HG03280 (cell line): ENCODE results near the gene ADAMTS6.
A peak's percentile ranks its signal among the peaks of the same experiment; 100 is the strongest.
"Not testable (repeated sequence)": the region's sequence is repeated elsewhere in the genome, so short reads cannot be mapped to it uniquely, and the experiment has no call there.

Experiments used
- ATAC-seq: cut with Tn5 transposase; IDR thresholded peaks from one replicate; pipeline ENCODE4 v1.9.1; 2021; ENCODE audit warnings: mild to moderate bottlenecking, moderate library complexity; ENCODE audit not compliant: unreplicated experiment

Gene ADAMTS6, protein sequence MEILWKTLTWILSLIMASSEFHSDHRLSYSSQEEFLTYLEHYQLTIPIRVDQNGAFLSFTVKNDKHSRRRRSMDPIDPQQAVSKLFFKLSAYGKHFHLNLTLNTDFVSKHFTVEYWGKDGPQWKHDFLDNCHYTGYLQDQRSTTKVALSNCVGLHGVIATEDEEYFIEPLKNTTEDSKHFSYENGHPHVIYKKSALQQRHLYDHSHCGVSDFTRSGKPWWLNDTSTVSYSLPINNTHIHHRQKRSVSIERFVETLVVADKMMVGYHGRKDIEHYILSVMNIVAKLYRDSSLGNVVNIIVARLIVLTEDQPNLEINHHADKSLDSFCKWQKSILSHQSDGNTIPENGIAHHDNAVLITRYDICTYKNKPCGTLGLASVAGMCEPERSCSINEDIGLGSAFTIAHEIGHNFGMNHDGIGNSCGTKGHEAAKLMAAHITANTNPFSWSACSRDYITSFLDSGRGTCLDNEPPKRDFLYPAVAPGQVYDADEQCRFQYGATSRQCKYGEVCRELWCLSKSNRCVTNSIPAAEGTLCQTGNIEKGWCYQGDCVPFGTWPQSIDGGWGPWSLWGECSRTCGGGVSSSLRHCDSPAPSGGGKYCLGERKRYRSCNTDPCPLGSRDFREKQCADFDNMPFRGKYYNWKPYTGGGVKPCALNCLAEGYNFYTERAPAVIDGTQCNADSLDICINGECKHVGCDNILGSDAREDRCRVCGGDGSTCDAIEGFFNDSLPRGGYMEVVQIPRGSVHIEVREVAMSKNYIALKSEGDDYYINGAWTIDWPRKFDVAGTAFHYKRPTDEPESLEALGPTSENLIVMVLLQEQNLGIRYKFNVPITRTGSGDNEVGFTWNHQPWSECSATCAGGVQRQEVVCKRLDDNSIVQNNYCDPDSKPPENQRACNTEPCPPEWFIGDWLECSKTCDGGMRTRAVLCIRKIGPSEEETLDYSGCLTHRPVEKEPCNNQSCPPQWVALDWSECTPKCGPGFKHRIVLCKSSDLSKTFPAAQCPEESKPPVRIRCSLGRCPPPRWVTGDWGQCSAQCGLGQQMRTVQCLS (N-terminal part only)

DNA sequence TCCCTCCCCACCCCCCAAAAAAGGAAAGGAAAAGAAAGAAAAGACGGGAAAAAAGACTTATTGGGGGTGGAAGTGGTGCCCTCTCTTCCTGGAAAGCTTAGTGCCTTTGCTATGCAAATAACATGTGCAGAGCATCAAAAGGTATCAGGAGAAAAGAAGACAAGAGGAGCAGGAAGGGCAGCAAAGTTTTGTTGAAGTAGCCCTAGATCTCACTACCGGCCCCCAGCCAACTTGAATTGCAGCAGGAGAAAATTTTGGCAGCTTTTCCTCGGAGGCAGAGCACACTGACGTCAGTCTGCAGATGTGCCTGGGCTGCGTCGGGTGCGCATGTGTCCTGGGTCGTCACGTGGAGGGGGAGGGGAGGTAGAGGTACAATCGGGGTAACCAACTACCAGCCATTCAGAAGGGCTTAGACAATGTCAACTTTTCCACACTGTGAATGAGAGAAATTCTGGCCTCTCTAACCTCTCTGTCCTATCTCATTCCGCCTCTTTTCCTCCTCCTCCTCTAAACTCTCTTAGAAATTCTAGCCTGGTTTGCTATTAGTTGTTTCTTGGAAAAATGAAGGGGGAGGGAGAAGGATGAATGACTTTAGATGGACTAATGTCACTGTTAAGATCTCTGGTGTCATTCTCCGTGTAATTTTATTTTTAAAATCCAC lies at the start of gene ADAMTS6:
Gene ADAMTS6, minus strand, starts transcription at position 286 of the 661 bp plus-strand sequence. CDS start 8,247 bp downstream, outside the sequence.
- peak; percentile 85 for ATAC-seq

DNA sequence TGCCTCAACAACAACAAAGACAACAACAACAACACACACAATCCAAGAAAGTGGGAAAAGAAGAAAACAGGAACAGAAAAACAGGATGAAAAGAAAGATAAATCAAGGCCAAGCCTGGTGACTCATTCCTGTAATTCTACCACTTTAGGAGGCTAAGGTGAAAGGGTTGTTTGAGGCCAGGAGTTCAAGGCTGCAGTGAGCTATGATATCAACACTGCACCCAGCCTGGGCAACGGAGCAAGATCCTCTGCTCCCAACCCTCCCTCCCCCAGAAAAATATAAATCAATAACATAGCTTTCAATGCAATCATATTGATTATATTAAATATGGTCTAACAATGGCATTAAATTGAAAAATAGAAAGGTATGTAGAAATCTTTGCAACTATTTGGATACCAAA lies 49.2 kb upstream of the ADAMTS6 start:
- no peak for ATAC-seq

DNA sequence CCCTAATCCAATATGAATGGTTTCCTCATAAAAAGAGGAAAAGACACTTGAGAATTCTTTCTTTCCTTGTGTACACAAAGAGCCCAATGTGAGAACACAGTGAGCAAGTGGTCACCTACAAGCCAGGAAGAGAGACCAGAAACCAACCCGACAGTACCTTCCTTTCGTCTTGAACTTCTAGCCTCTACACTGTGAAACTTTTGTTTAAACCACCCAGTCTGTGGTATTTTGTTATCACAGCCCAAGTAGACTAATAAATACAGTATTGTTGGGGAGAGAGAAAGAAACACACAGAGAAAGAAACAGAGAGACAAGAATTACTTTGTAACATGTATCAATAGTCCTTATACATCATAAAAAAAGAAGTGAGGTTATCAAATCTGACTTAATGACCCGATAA lies 44.0 kb upstream of the ADAMTS6 start:
- no peak for ATAC-seq

DNA sequence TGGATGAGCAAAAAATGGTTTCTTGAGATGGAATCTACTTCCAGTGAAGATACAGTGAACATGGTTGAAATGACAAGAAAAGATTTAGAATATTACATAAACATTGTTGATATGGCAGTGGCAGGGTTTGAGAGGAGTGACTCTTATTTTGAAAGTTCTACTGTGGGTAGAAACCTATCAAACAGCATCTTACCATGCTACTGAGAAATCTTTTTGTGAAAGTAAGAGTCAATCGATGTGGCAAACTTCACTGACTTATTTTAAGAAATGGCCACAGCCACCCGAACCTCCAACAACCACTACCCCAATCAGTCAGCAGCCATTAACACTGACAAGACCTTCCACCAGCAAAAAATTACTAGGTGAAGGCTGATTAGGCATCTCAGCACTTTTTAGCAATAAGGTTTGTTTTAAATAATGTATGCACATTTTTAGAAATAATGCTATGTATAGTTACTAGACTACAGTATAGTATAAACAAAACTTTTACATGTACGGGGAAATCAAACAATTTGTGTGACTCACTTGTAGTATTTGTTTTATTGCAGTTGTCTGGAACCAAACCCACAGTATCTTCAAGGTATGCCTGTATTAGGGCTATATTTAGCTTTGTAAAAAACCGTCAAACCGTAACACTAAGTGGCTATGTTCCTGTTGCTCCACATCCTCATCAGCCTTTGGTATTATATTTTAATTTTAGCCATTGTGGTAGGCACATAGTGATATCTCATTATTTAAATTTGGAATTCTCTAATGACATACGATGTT lies 30.6 kb upstream of the ADAMTS6 start:
- no peak for ATAC-seq

DNA sequence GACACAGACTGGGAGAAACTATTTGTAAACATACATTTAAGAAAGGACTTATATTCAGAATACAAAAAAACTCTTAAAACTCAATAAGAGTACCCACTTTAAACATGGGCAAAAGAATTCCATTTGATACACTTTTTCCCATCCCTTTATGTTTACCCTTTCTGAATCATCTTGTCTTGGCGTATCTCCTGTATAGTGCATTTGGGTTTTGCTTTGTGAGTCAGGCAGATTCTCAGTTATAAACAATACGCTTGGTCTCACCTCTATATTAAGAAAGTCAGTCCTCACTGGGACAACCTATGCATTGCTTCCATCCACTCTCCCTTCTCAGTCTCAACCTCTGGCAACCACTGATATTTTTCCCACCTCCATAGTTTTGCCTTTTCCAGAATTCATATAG lies 27.3 kb upstream of the ADAMTS6 start:
- no peak for ATAC-seq

DNA sequence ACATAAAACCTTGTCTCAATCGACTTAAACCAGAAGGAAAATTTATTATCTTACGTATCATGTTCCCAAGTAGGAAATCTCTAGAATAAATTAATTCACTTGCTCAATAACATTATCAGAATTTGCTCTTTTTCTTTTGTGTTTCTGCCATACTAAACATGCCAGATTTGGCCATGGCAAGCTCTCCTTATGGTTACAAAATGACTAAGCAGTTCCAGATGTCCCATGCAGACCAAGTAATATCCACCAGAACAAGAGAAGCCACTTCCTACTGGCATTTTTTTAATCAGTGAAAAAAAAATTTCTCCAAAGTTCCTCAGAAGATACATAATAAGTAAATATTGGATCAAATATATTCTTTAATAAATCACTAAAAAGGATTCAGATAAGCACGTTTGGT lies 25.2 kb upstream of the ADAMTS6 start:
- no peak for ATAC-seq

DNA sequence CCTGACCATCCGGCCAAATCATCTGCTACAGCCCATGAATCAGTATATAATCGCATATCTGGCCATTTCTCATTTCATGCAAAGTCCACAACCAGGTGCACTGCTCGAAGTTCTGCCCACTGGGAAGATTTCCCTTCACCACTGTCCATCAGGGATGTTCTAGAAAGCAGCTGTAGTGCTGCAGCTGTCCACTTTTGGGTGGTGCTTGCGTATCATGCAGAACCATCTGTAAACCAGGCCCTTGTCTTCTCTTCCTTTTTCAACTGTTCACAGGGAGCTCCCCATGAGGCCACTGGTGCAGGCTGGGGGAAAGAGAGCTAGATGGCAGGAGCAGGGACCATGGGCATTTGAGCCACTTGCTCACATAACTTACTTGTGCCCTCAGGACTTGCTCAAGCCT lies 7.4 kb upstream of the ADAMTS6 start:
- no peak for ATAC-seq

DNA sequence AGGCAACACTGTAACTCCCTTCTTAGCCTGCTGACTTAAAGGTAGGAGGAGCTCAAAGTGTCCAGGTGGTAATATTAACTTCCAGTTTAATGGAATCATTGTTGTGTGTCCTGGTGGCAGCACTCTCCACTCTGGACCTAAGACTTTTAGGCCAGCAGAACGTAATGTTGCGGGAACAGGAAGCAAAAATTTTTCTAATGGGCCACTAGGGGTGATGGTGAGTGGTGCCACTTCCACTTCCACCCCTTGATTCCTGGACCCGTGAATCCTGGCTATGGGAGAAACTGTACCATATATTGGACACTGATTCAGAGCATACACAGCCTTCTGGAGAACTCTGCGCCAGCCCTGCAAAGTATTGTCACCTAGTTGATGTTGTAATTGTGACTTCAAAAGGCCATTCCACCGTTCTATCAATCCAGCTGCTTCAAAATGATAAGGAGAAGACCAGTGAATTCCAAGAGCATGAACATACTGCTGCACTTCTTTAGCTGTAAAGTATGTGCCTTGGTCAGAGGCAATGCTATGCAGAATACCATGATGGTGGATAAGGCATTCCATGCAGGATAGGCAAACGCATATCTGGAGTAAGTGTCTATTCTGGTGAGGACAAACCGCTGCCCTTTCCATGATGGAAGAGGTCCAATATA lies 6.4 kb upstream of the ADAMTS6 start:
- ATAC-seq: not testable (repeated sequence)

DNA sequence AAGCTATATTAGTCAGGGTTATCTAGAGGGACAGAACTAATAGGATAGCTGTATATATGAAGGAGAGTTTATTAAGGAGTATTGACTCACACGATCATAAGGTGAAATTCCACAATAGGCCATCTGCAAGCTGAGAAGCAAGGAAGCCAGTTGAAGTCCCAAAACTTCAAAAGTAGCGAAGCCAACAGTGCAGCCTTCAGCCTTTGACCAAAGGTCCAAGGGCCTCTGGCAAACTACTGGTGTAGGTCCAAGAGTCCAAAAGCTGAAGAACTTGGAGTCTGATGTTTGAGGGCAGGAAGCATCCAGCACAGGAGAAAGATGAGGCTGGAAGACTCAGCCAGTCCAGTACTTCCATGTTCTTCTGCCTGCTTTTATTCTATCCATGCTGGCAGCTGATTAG lies 5.1 kb upstream of the ADAMTS6 start:
- not testable (repeated sequence) for ATAC-seq

DNA sequence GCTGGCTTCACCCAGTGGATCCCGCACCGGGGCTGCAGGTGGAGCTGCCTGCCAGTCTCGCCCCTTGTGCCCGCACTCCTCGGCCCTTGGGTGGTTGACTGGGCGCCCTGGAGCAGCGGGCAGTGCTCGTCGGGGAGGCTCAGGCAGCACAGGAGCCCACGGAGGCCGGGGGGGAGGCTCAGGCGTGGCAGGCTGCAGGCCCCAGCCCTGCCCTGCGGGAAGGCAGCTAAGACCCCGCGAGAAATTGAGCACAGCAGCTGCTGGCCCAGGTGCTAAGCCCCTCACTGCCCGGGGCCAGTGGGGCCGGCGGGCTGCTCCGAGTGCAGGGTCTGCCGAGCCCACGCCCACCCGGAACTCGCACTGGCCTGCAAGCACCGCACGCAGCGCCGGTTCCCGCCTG lies 3.7 kb upstream of the ADAMTS6 start:
- no peak for ATAC-seq

DNA sequence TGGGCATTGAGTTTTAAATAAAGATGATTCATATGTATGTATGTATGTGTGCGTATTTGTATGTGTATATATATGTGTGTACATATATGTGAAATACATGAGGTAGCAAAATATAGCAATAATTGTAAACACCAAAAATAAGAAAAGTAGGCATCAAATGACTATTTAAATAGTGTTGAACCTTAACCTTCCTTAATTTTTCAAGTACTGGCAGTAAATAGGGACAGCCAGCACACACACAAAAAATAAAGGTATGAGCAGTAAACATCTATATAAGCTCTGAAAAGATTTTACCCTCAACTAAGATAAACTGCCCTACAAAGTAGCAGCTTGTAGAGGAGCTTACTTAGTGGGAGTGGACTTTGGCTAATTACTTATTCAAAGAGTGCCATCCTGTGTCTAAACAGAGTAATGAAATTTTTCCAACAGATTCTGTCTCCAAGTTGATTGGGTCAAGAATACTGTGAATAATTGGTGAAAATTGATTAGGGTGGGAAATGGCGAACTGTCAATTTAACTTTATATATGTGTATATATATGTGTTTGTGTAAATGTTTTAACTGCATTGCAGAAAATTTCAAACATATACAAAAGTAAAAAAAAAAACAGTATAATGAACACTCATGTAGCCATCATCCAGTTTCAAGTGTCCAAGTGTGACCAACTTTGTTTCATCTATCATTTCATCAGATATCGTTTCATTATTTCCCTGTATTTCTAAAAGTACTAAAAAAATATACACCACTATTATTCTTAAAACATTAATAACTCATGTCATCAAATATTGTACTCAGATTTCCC lies 2.0 kb upstream of the ADAMTS6 start:
- peak; percentile 50 for ATAC-seq

DNA sequence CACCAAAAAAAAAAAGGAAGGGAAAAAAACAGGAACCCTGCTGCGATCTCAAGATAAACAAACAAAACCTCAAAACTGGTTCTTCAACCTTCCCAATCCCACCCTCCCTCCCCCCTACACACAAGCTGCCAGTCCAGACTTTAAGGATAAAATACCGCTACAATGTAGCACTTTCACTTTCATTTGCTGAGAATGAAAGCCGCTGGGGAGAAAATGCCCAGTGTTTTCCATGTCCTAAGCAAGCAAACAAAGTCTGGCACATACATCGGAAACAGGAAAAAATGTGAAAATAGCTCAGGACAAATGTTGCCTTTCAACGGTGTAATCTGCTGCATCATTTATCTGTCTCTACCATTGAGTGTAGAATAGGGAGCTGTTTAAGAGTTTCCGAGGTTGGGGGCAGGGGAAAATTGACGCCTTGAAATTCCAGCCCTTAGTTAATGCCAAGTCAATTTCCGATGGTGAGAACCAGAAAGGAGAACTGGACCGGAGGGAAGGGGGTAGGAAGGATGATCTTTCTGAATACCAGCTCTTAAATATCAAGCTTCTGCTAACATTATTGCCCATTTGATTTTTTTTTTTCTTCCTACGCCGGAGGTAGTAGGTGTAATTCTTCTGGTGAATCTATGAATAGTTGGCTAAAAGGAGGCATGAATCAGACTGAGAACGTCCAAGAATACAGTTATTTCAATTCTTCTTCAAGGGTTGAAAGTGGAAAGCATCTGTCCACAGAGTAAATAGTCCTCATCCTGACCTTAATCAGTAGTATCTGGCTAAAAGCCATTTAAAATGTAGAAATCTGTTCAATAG lies 1.2 kb upstream of the ADAMTS6 start:
- no peak for ATAC-seq

DNA sequence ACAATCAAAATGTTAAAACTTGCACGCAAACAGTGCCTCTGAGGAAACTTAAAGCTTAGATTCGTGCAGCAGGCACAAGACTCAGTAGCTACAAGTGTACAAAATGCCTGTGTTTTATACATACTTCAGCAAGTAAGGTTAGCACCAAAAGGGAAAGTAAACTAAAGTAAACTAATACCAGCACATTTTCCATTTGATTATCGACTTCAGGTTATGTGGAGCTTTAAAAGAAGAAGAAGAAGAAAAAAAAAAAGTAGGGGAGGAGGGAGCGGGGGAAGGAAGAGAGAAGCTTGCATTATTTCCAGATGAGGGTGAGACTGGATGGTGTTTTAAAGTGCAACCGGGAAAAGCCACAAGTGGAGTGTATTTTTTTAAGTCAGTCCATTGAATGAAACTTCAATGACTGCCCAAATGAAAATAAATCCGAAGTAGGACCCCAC lies 596 bp upstream of the ADAMTS6 start:
- ATAC-seq: peak; percentile 6

DNA sequence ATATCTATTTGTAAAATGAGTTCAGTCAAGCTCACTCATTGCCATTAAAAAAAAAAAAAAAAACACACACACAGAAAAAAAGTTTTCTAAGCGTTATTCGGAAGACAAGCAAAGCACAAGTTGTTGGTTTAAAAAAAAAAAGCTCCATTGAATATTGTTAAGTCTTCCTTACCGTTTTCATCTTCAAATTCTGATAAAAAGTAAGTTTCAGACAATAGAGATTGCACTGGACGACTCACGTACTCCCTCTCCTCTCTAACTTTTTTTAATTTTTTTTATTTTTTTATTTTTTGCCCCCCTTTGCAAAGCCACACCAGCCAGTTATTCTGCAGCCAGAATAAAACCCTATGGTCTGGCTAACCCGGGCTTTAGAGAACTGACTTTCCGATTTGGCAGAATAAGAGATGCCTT lies 544 bp downstream of the ADAMTS6 start:
- ATAC-seq: peak; percentile 12

DNA sequence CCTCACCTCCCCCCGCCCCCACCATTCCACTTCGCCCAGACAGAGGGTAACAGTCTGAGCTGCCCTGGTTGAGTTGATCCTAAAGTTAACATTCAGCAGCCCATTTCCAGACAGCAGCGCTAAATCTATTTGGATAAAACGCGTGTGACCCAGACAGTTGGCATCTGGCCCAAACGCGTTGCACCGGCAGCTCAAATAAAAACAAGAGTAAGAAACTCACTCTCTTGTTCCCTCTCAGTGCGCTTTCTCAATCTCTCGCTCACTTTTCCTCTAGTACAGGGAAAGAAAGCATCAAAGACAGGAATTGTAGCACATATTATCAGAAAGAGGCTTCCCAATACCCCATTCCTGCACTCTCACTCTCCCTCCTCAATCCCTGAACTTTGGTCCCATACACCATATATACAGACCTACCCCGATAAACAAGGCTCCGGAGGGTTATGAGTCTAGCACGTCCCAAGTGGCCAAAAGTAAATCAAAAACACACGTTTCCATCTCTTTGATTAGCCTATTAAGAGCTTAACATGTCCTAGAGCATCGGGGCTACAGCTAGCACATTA lies 1.3 kb downstream of the ADAMTS6 start:
- no peak for ATAC-seq

DNA sequence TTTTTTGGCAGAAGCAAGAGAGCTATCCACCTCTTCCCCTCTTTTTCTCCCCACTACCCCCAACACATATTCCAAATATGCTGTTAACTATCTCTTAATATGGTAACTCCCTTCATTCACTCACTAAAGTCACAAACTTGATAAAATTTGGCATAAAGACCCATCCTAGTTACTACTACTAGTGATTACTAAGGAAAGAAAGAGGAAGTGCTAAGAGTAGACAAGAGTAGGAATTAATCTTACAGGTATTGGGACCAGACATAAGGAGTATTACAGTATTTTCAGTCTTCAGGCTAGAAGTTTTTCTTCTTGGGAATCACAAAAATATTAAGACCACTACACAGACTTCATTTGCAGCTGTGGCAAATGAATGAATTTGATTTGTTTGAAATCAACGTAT lies 2.2 kb downstream of the ADAMTS6 start:
- ATAC-seq: no peak

DNA sequence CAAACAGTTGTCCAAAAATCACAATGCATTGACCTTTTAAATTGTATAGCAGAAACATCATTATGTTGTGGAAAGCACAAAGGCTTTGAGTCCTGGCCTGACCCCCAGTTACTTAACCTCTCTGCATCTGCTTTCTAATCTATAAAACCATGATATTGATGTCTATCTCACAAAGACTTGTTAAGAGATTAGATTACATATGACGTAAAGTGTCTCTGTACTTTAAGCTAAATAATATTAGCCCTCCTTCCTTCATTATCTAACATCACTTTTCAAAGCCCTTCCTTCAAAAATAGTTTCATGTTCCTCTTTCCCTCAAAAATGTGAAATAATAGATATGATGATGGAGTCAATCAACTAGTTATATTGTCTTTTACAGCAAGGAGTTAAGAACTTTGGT lies 3.4 kb downstream of the ADAMTS6 start:
- ATAC-seq: no peak

DNA sequence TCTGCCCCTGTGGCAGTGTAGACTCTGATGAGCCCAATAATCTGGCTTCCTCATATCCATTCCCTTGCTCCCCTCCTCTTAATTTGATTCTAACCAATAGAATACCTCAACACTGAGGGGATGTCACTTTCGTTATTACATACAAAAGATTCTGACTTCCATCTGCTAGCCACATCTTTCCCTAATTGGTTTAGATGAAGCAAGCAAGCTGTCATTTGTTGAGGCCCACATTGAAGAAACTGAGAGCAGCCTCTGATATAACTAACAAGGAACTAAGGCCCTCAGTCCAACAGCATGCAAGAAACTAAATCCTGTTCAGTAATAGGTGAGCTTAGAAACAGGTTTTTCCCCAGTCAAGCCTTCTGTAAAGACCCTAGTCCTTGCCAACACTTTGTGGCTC lies 5.8 kb downstream of the ADAMTS6 start:
- no peak for ATAC-seq
